Liver (tissue), 9 donors: ENCODE measurements around the gene SMOC1. TPM values are rescaled to one million over a fixed set of nuclear protein-coding genes. Genes with fewer than 3 reads are reported as not detected.

Experiments used
- DNase-seq: peaks from one replicate; pipeline ENCODE4 v3.0.0-alpha.2; 2017; ENCODE audit warnings: low spot score
- H3K27ac ChIP-seq, 2 donors: one replicate each; pipeline ENCODE4 v1.7.0; 2013; ENCODE audit warnings: inconsistent platforms in 2 of 2, low read length in 2 of 2, control low read depth in 1 of 2, low read depth in 1 of 2, mild to moderate bottlenecking in 1 of 2
- H3K27me3 ChIP-seq, 4 donors: one replicate each; pipeline versions ENCODE4 v1.6.1 to v1.7.0; 2013; ENCODE audit warnings: low read length in 3 of 4, inconsistent platforms in 1 of 4, mild to moderate bottlenecking in 1 of 4, moderate library complexity in 1 of 4; ENCODE audit not compliant: control insufficient read depth in 4 of 4, insufficient read depth in 4 of 4
- H3K36me3 ChIP-seq, 4 donors: one replicate each; pipeline versions ENCODE4 v1.6.1 to v1.7.0; 2013; ENCODE audit warnings: low read length in 3 of 4, mild to moderate bottlenecking in 3 of 4, low read depth in 1 of 4, moderate library complexity in 1 of 4; ENCODE audit not compliant: control insufficient read depth in 4 of 4, insufficient read depth in 3 of 4
- H3K4me1 ChIP-seq, 4 donors: one replicate each; pipeline versions ENCODE4 v1.6.1 to v1.7.0; 2013; ENCODE audit warnings: low read length in 3 of 4, mild to moderate bottlenecking in 3 of 4, moderate library complexity in 1 of 4; ENCODE audit not compliant: control insufficient read depth in 4 of 4, insufficient read depth in 4 of 4
- H3K4me3 ChIP-seq, 3 donors: one replicate each; pipeline versions ENCODE4 v1.6.1 to v1.7.0; 2013; ENCODE audit warnings: low read length in 3 of 3, control low read depth in 1 of 3, low read depth in 1 of 3, mild to moderate bottlenecking in 1 of 3
- H3K9ac ChIP-seq, 2 donors: one replicate each; pipeline ENCODE4 v1.7.0; 2013; ENCODE audit warnings: low read length in 2 of 2, mild to moderate bottlenecking in 2 of 2, moderate library complexity in 2 of 2, control low read depth in 1 of 2, low read depth in 1 of 2
- H3K9me3 ChIP-seq, 4 donors: one replicate each; pipeline versions ENCODE4 v1.6.1 to v1.7.0; 2013; ENCODE audit warnings: low read length in 3 of 4; ENCODE audit not compliant: control insufficient read depth in 4 of 4
- ATF3 ChIP-seq: IDR thresholded peaks from 2 replicates; pipeline ENCODE4 v1.6.1; 2016; ENCODE audit warnings: antibody characterized with exemption
- EGR1 ChIP-seq, 2 donors: IDR thresholded peaks; 2 replicates each; pipeline ENCODE4 v1.6.1; 2016 to 2018; ENCODE audit warnings: antibody characterized with exemption in 2 of 2, low read depth in 2 of 2
- FOXA1 ChIP-seq: IDR thresholded peaks from 2 replicates; pipeline ENCODE4 v1.6.1; 2016; ENCODE audit warnings: antibody characterized with exemption
- FOXA2 ChIP-seq: IDR thresholded peaks from 2 replicates; pipeline ENCODE4 v1.6.1; 2016; ENCODE audit warnings: antibody characterized with exemption
- GABPA ChIP-seq, 2 donors: IDR thresholded peaks in 1 of 2; conservative IDR thresholded peaks in 1 of 2; 2 replicates each; pipeline ENCODE4 v1.6.1; 2016; ENCODE audit warnings: antibody characterized with exemption in 2 of 2, mild to moderate bottlenecking in 1 of 2, moderate library complexity in 1 of 2
- HNF4A ChIP-seq, 2 donors: conservative IDR thresholded peaks; 2 replicates each; pipeline ENCODE4 v1.6.1; 2016; ENCODE audit warnings: antibody characterized with exemption in 2 of 2, mild to moderate bottlenecking in 2 of 2
- HNF4G ChIP-seq: IDR thresholded peaks from 2 replicates; pipeline ENCODE4 v1.6.1; 2016; ENCODE audit warnings: antibody characterized with exemption
- JUND ChIP-seq, 2 donors: IDR thresholded peaks; 2 replicates each; pipeline ENCODE4 v1.6.1; 2016; ENCODE audit warnings: antibody characterized with exemption in 2 of 2
- MAX ChIP-seq: IDR thresholded peaks from 2 replicates; pipeline ENCODE4 v1.6.1; 2016; ENCODE audit warnings: antibody characterized with exemption
- NR2F2 ChIP-seq: IDR thresholded peaks from 2 replicates; pipeline ENCODE4 v1.6.1; 2016; ENCODE audit warnings: antibody characterized with exemption
- RAD21 ChIP-seq, 2 donors: IDR thresholded peaks; 2 replicates each; pipeline ENCODE4 v1.6.1; 2016; ENCODE audit warnings: antibody characterized with exemption in 2 of 2, mild to moderate bottlenecking in 2 of 2
- RXRA ChIP-seq, 2 donors: IDR thresholded peaks; 2 replicates each; pipeline ENCODE4 v1.6.1; 2017 to 2018; ENCODE audit warnings: antibody characterized with exemption in 2 of 2, mild to moderate bottlenecking in 1 of 2
- SP1 ChIP-seq: IDR thresholded peaks from 2 replicates; pipeline ENCODE4 v1.6.1; 2018; ENCODE audit warnings: antibody characterized with exemption, mild to moderate bottlenecking
- YY1 ChIP-seq: IDR thresholded peaks from 2 replicates; pipeline ENCODE4 v1.6.1; 2016; ENCODE audit warnings: antibody characterized with exemption, mild to moderate bottlenecking
- ZBTB33 ChIP-seq: IDR thresholded peaks from 2 replicates; pipeline ENCODE4 v1.6.1; 2016; ENCODE audit warnings: antibody characterized with exemption
- WGBS: extraction: QIAGEN DNeasy Blood & Tissue Kit; methylation state at CpG from one replicate; pipeline ENCODE4 v1.1.7; 2013; 5-methylcytosine and 5-hydroxymethylcytosine counted together
- polyA plus RNA-seq, 2 donors: library from polyadenylated mRNA; stranded (reverse) in 1 of 2; unstranded in 1 of 2; fragments of 200-250 nt in 1 of 2; fragments of >200 nt in 1 of 2; fragmentation: Nextera tagmentation in 1 of 2; extraction: Ambion mirVana in 1 of 2; gene quantifications; one replicate each; pipeline versions ENCODE4 v1.2.1 to v1.2.3, GENCODE V29; 2013 to 2015
- total RNA-seq, 2 donors: library from RNA; depleted of rRNA; stranded (reverse); fragments of >200 nt; gene quantifications; one replicate each; pipeline ENCODE4 v1.2.3, GENCODE V29; 2014
- TF ChIP-seq, protein P1 (sequence below): fragments of 150-350 bp; IDR thresholded peaks from 2 replicates; pipeline ENCODE4 v1.5.1; 2017; ENCODE audit warnings: improper control_type of control experiment, low read depth, low read length; ENCODE audit not compliant: missing input control
- TF ChIP-seq, protein P2 (sequence below): IDR thresholded peaks from 2 replicates; pipeline ENCODE4 v1.6.1; 2016; ENCODE audit warnings: antibody characterized with exemption, mild to moderate bottlenecking
- donor health status: healthy.
- donor health status: healthy.
- donor health status: healthy.
- donor health status: healthy.
- donor health status: healthy.

Gene SMOC1
- total and polyA plus RNA-seq, 4 donors = 11.2 to 43.7 (median 27.4) TPM

GRCh38 chr14:70045310-70045709, 166.1 kb downstream of the SMOC1 start:
- no peak overlapping the region for H3K4me3 ChIP-seq
- no peaks in the 10 kb centered on the region for H3K9me3 ChIP-seq
- H3K9ac ChIP-seq = no peak overlapping the region
- peaks cover 0 to 7% (median 5%) of the 10 kb centered on the region in 4 donors for H3K4me1 ChIP-seq
- DNase-seq = no peak
- 88% methylated on average over 4 of the region's 4 CpGs for WGBS
- H3K27ac ChIP-seq = no peak overlapping the region
- no peaks in the 10 kb centered on the region for H3K27me3 ChIP-seq
- H3K36me3 ChIP-seq = no peaks in the 10 kb centered on the region
- TF ChIP-seq GABPA (IDR thresholded peaks at IDR 0.05 in 1 of 2, conservative IDR thresholded peaks at IDR 0.05 in 1 of 2) (no peak), RAD21 (IDR thresholded peaks at IDR 0.05) (no peak), FOXA1 (no peak)

DNA sequence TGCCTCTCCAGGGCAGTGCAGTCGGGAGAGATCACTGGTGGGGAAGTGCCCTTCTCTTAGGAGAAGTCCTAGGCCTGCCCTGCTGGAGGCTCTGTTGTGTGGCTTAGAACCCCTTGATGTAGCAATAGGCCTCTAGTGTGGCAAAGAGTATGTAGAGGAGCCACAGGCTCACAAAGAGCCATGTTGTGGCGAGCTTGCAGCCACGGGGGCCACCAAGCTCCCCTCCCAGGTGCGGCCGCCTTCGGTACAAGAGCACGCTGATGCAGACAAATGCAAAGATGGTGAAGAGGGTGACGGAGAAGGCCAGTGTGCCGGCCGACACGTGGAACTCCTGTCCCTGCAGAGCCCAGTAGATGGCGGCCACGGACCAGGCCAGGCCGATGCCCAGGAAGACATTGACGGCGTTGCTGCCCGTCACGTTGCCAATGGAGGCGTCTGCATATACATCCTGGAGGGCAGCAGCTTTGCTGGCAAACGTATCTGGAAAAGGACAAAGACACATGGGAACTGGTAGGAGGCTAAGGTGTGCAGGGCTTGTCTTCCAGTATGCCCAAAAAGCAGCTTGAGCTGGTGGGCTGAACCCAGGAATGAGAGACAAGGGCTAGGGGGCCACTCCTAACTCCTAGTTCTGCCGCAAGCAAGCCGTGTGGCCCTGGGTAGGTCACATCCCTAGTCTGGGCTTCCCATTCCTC, 166.8 kb downstream of the SMOC1 start:
- TF ChIP-seq FOXA2 = no peak
- no peak for TF ChIP-seq HNF4G
- peak in 1 of 2 donors; percentile 48 for TF ChIP-seq RXRA (IDR thresholded peaks at IDR 0.05)
- TF ChIP-seq RAD21 (IDR thresholded peaks at IDR 0.05) = peak; percentile 96 to 99
- TF ChIP-seq GABPA (IDR thresholded peaks at IDR 0.05 in 1 of 2, conservative IDR thresholded peaks at IDR 0.05 in 1 of 2) = no peak
- no peak for TF ChIP-seq NR2F2
- TF ChIP-seq YY1 = peak; percentile 56
- TF ChIP-seq, protein P1, sequence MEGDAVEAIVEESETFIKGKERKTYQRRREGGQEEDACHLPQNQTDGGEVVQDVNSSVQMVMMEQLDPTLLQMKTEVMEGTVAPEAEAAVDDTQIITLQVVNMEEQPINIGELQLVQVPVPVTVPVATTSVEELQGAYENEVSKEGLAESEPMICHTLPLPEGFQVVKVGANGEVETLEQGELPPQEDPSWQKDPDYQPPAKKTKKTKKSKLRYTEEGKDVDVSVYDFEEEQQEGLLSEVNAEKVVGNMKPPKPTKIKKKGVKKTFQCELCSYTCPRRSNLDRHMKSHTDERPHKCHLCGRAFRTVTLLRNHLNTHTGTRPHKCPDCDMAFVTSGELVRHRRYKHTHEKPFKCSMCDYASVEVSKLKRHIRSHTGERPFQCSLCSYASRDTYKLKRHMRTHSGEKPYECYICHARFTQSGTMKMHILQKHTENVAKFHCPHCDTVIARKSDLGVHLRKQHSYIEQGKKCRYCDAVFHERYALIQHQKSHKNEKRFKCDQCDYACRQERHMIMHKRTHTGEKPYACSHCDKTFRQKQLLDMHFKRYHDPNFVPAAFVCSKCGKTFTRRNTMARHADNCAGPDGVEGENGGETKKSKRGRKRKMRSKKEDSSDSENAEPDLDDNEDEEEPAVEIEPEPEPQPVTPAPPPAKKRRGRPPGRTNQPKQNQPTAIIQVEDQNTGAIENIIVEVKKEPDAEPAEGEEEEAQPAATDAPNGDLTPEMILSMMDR = peak; percentile 84
- TF ChIP-seq HNF4A (conservative IDR thresholded peaks at IDR 0.05) = peak in 1 of 2 donors; percentile 1
- TF ChIP-seq JUND (IDR thresholded peaks at IDR 0.05) = no peak
- TF ChIP-seq ATF3 = no peak
- TF ChIP-seq EGR1 (IDR thresholded peaks at IDR 0.05; ENCODE audit: low read depth in 2 of 2) = no peak
- Histone ChIP-seq H3K9ac (no peak overlapping the region), H3K36me3 (no peaks in the 10 kb centered on the region), H3K4me1 (peaks cover 0 to 7% (median 5%) of the 10 kb centered on the region in 4 donors), H3K4me3 (no peak overlapping the region), H3K27ac (no peak overlapping the region), H3K27me3 (no peaks in the 10 kb centered on the region), H3K9me3 (no peaks in the 10 kb centered on the region)
- peak; percentile 72 for DNase-seq
- 22% methylated on average over 22 of the region's 22 CpGs for WGBS

GRCh38 chr14:70047598-70048312, 168.5 kb downstream of the SMOC1 start:
- Histone ChIP-seq H3K4me3 (no peak overlapping the region), H3K4me1 (peaks cover 0 to 7% (median 5%) of the 10 kb centered on the region in 4 donors), H3K36me3 (no peaks in the 10 kb centered on the region), H3K27ac (no peak overlapping the region), H3K9ac (no peak overlapping the region), H3K27me3 (no peaks in the 10 kb centered on the region), H3K9me3 (no peaks in the 10 kb centered on the region)
- WGBS = 59% methylated on average over 3 of the region's 3 CpGs
- no peak for DNase-seq
- TF ChIP-seq HNF4G (no peak), MAX (no peak), EGR1 (IDR thresholded peaks at IDR 0.05; ENCODE audit: low read depth in 2 of 2) (no peak), FOXA1 (no peak), FOXA2 (no peak), RAD21 (IDR thresholded peaks at IDR 0.05) (no peak), GABPA (IDR thresholded peaks at IDR 0.05 in 1 of 2, conservative IDR thresholded peaks at IDR 0.05 in 1 of 2) (no peak), NR2F2 (no peak), RXRA (IDR thresholded peaks at IDR 0.05) (no peak), YY1 (no peak), ZBTB33 (no peak), JUND (IDR thresholded peaks at IDR 0.05) (no peak), SP1 (no peak)
- TF ChIP-seq, protein P2, sequence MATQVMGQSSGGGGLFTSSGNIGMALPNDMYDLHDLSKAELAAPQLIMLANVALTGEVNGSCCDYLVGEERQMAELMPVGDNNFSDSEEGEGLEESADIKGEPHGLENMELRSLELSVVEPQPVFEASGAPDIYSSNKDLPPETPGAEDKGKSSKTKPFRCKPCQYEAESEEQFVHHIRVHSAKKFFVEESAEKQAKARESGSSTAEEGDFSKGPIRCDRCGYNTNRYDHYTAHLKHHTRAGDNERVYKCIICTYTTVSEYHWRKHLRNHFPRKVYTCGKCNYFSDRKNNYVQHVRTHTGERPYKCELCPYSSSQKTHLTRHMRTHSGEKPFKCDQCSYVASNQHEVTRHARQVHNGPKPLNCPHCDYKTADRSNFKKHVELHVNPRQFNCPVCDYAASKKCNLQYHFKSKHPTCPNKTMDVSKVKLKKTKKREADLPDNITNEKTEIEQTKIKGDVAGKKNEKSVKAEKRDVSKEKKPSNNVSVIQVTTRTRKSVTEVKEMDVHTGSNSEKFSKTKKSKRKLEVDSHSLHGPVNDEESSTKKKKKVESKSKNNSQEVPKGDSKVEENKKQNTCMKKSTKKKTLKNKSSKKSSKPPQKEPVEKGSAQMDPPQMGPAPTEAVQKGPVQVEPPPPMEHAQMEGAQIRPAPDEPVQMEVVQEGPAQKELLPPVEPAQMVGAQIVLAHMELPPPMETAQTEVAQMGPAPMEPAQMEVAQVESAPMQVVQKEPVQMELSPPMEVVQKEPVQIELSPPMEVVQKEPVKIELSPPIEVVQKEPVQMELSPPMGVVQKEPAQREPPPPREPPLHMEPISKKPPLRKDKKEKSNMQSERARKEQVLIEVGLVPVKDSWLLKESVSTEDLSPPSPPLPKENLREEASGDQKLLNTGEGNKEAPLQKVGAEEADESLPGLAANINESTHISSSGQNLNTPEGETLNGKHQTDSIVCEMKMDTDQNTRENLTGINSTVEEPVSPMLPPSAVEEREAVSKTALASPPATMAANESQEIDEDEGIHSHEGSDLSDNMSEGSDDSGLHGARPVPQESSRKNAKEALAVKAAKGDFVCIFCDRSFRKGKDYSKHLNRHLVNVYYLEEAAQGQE = no peak
